Measurements from ENCODE around the gene NQO1.

Gene NQO1

DNA sequence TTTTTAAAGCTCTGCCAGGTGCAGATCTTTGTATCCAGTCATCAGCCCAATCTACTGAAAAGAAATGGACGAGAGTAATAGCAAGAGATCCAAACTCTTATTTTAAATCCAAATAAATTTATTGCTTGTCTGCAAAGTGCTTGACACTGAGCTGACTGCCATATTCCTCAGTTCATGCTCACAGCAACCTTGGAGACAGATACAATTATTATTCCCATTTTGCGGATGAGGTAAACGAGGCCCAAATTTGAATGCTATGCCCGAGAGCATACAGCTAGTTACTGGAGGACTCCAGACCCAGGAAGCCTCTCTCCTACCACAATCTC is 27.7 kb upstream of the NQO1 start:
- TF ChIP-seq, protein P1, sequence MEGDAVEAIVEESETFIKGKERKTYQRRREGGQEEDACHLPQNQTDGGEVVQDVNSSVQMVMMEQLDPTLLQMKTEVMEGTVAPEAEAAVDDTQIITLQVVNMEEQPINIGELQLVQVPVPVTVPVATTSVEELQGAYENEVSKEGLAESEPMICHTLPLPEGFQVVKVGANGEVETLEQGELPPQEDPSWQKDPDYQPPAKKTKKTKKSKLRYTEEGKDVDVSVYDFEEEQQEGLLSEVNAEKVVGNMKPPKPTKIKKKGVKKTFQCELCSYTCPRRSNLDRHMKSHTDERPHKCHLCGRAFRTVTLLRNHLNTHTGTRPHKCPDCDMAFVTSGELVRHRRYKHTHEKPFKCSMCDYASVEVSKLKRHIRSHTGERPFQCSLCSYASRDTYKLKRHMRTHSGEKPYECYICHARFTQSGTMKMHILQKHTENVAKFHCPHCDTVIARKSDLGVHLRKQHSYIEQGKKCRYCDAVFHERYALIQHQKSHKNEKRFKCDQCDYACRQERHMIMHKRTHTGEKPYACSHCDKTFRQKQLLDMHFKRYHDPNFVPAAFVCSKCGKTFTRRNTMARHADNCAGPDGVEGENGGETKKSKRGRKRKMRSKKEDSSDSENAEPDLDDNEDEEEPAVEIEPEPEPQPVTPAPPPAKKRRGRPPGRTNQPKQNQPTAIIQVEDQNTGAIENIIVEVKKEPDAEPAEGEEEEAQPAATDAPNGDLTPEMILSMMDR (IDR thresholded peaks at IDR 0.05; ENCODE audit: low read depth, low read length) = no peak
- peak overlapping the region; percentile 75 for H3K4me3 ChIP-seq (ENCODE audit: low read depth, low read length)

DNA sequence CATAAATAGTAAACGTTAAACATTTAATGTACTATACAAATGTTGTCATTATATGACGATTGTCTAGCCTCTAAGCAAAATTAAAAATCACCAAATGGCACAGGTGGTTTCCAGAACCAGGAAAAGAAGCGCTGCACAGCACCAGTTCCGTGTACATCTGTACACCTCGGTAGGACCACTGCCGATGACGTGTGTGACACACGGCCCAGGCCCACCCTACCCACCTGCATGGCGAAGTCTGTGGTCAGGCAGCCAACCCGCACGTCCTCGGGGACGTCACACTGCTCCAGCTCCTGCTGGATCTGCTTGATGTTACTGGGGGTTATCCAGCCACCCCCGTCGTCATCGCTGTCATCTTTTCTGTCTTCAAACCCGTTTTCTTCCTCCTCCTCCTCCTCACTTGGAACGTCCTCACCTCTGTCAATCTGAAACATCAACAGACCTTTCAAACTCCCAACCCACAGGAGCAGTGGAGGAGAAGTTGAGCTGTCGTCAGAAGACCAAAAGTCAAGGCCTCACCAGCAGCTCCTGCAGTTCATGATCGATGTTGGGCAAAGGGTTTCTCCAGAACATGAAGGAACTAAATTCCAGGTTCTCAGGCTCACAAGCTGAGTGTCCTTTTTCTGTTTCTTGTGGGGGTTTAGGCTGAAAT is 22.5 kb upstream of the NQO1 start:
- TF ChIP-seq, protein P1 (IDR thresholded peaks at IDR 0.05; ENCODE audit: low read depth, low read length) = no peak
- no peak overlapping the region for H3K4me3 ChIP-seq (ENCODE audit: low read depth, low read length)

DNA sequence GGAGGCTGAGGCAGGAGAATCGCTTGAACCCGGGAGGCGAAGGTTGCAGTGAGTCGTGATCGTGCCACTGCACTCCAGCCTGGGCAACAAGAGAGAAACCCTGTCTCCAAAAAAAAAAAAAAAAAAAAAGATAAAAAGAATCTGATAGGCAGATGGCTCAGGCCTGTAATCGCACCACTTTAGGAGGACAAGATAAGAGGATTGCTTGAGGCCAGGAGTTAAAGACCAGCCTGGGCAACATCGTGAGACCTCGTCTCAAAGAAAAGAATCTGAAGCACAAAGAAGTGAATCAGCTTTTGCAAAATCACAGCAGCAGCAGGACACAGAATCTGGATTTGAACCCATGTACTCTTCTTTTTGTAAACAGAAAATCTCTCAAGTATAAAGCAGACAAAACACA is 20.8 kb upstream of the NQO1 start:
- TF ChIP-seq, protein P1 (IDR thresholded peaks at IDR 0.05; ENCODE audit: low read depth, low read length) = no peak
- no peak overlapping the region for H3K4me3 ChIP-seq (ENCODE audit: low read depth, low read length)

DNA sequence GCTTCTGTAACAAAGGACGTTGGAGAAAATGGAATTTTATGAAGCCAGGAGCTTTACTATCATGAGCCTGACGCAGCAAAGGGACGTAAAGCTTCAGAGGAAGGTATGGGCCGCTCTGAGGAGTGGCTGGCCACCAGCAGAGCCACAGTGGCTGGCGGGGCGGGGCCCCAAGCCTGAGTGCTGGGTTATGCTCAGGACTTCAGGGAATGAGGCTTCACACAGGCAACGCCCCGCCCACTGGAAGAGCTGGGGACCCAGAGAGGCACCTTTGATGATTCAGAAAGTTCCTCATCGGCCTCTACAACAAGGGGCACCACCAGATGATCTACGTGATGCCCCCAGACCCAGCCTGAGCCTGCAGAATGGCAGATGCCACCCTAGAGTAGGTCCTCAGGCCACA is 19.6 kb upstream of the NQO1 start:
- H3K4me3 ChIP-seq (ENCODE audit: low read depth, low read length) = no peak overlapping the region
- TF ChIP-seq, protein P1 (IDR thresholded peaks at IDR 0.05; ENCODE audit: low read depth, low read length) = no peak

DNA sequence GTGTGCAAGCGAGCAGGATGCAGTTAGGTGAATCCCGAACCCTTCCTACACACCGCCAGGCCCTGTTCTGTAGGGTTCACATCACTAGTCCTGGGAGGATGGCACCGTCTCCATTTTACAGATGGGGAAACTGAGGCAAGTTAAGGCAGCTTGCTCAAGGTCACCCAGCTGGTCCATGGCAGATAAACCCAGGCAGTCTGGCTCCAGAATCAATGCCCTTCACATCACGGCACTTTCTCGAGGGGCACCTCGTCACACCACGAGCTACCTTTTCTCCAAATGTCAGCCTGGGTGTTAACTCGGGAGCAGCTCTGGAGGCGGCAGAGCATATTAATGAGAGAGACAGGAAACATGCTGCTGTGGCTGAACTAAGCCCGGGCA is 18.9 kb upstream of the NQO1 start:
- H3K4me3 ChIP-seq (ENCODE audit: low read depth, low read length) = no peak overlapping the region
- TF ChIP-seq, protein P1 (IDR thresholded peaks at IDR 0.05; ENCODE audit: low read depth, low read length) = no peak

DNA sequence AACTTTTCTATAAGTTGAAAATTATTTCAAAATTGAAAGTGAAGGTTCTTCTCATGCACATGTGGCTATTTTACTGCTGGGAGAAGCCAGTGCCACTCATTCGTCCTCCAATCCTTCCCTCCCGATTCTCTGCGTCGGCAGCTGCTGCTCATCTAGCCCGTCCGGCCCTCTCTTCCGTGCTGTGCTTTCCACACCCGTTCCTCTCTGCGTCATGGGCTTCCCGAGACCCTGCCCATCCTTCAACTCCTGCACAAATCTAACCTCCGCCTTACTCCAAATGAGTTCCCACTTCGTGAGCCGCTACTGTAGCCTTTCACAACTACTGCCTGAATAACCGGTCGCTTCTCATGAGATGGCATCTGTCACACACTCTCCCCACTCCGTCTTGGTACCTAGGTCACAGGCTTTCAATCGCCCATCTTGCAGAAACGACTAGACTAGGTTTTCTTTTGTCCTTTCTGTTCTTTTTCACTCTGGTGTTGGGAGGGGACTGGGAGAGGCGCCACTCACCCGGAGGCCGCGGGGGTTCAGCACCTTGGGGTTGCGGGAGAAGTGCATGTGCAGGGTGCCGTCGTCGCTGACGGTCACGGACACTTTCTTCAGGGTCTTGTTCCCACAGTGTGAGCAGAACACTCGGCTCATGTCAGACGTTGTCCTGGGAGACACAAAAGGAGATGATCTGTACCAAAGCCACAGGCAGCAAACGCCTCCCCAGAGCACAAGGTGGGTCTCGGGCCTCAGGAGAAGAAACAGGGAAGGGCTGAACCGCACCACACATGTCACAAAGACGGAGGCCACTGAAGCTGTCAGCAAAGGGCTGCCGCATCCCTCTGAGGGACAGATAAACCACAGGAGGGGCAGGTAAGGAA is 18.2 kb upstream of the NQO1 start:
- TF ChIP-seq, protein P1 (IDR thresholded peaks at IDR 0.05; ENCODE audit: low read depth, low read length) = no peak
- H3K4me3 ChIP-seq (ENCODE audit: low read depth, low read length) = no peak overlapping the region

Measured in WI38 (cell line).